Smooth muscle cell (in vitro differentiated cells): ENCODE data around the gene SIGLEC12. TPM values are rescaled to one million over a fixed set of nuclear protein-coding genes. Genes with fewer than 3 reads are reported as not detected.

Experiments
- DNase-seq: peaks from one replicate; lab custom pipeline; 2025; ENCODE audit not compliant: unreplicated experiment; lab: John Stamatoyannopoulos, UW
- H2AFZ ChIP-seq: fragments of 200-600 bp; sonication (generic); 2 replicates; pipeline ENCODE4 v1.6.0; 2016; ENCODE audit warnings: antibody characterized with exemption, low read depth, mild to moderate bottlenecking
- H3F3A ChIP-seq: fragments of 200-600 bp; sonication (generic); 2 replicates; pipeline ENCODE4 v1.6.0; 2017; ENCODE audit warnings: antibody characterized with exemption, low read depth
- H3K27ac ChIP-seq: fragments of 200-600 bp; sonication (generic); 2 replicates; pipeline ENCODE4 v1.5.1; 2016; ENCODE audit warnings: low read depth, mild to moderate bottlenecking
- H3K27me3 ChIP-seq: fragments of 200-600 bp; sonication (generic); 2 replicates; pipeline ENCODE4 v1.6.1; 2016; ENCODE audit warnings: low read depth, mild to moderate bottlenecking
- H3K36me3 ChIP-seq: fragments of 200-600 bp; sonication (generic); 2 replicates; pipeline ENCODE4 v1.5.1; 2016; ENCODE audit warnings: low read depth
- H3K4me1 ChIP-seq: fragments of 200-600 bp; sonication (generic); 2 replicates; pipeline ENCODE4 v1.5.1; 2016; ENCODE audit warnings: low read depth
- H3K4me2 ChIP-seq: fragments of 200-600 bp; sonication (generic); 2 replicates; pipeline ENCODE4 v1.6.0; 2016; ENCODE audit warnings: mild to moderate bottlenecking
- H3K4me3 ChIP-seq: fragments of 200-600 bp; sonication (generic); 2 replicates; pipeline ENCODE4 v1.5.1; 2016; ENCODE audit warnings: mild to moderate bottlenecking
- H3K79me2 ChIP-seq: fragments of 200-600 bp; sonication (generic); 2 replicates; pipeline ENCODE4 v1.6.0; 2016; ENCODE audit warnings: low read depth, mild to moderate bottlenecking
- H3K9ac ChIP-seq: fragments of 200-600 bp; sonication (generic); 2 replicates; pipeline ENCODE4 v1.6.0; 2016; ENCODE audit warnings: low read depth
- H3K9me3 ChIP-seq: fragments of 200-600 bp; sonication (generic); replicated peaks from 2 replicates; pipeline ENCODE4 v1.5.1; 2016; ENCODE audit warnings: low read depth
- H4K20me1 ChIP-seq: fragments of 200-600 bp; sonication (generic); 2 replicates; pipeline ENCODE4 v1.6.0; 2016; ENCODE audit warnings: low read depth
- WGBS: methylation state at CpG from one replicate; pipeline ENCODE4 v1.1.7; 2016; ENCODE audit warnings: low lambda C conversion rate; 5-methylcytosine and 5-hydroxymethylcytosine counted together
- polyA plus RNA-seq: library from polyadenylated mRNA; unstranded; fragments of >200 nt; fragmentation: Nextera tagmentation; extraction: Ambion mirVana; gene quantifications from 2 replicates; pipeline ENCODE4 v1.2.1, GENCODE V29; 2016
- total RNA-seq: library from RNA; depleted of rRNA; stranded (reverse); fragments of >200 nt; gene quantifications from 2 replicates; pipeline ENCODE4 v1.2.3, GENCODE V29; 2014
- TF ChIP-seq, protein P1 (sequence below): fragments of 200-600 bp; sonication (generic); IDR thresholded peaks from 2 replicates; pipeline ENCODE4 v1.5.1; 2017; ENCODE audit warnings: borderline replicate concordance, mild to moderate bottlenecking, antibody characterized with exemption; ENCODE audit not compliant: insufficient read depth, poor library complexity, severe bottlenecking

The SIGLEC12 gene
- total and polyA plus RNA-seq, 2 experiments from 2014 or later, result not detected

DNA sequence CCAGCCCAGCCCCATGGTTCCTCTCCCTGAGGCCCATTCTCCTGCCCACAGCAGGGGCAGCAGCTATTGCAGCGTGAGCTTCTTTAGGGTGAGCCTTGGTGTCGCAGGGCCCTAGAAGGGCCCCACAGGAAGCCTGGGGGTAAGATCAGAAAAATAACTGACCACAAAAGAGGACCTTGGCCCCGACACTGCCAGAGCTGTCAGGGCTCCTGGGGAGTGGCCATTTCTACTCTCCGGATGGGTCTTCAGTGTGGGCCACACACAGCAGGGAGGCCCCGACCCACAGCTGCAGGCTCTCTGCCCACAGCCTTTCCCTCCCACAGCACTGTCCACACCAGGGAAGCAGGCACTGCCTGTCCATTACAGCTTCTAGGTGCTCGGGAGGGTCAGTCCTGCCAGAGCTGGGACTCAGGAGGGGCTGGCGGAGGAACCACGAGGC, 39.9 kb downstream of the SIGLEC12 start:
- WGBS, result 78% methylated on average over 8 of the region's 8 CpGs
- Histone ChIP-seq H3K9ac (no peak overlapping the region), H3K9me3 (no peaks in the 10 kb centered on the region), H3K27me3 (no peaks in the 10 kb centered on the region), H3K4me1 (no peaks in the 10 kb centered on the region), H2AFZ (no peak overlapping the region), H3F3A (no peaks in the 10 kb centered on the region), H4K20me1 (no peaks in the 10 kb centered on the region), H3K36me3 (no peaks in the 10 kb centered on the region), H3K4me2 (no peak overlapping the region), H3K4me3 (no peak overlapping the region), H3K79me2 (no peaks in the 10 kb centered on the region), H3K27ac (no peak overlapping the region)
- DNase-seq, result no peak
- TF ChIP-seq, protein P1, sequence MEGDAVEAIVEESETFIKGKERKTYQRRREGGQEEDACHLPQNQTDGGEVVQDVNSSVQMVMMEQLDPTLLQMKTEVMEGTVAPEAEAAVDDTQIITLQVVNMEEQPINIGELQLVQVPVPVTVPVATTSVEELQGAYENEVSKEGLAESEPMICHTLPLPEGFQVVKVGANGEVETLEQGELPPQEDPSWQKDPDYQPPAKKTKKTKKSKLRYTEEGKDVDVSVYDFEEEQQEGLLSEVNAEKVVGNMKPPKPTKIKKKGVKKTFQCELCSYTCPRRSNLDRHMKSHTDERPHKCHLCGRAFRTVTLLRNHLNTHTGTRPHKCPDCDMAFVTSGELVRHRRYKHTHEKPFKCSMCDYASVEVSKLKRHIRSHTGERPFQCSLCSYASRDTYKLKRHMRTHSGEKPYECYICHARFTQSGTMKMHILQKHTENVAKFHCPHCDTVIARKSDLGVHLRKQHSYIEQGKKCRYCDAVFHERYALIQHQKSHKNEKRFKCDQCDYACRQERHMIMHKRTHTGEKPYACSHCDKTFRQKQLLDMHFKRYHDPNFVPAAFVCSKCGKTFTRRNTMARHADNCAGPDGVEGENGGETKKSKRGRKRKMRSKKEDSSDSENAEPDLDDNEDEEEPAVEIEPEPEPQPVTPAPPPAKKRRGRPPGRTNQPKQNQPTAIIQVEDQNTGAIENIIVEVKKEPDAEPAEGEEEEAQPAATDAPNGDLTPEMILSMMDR, result no peak

DNA sequence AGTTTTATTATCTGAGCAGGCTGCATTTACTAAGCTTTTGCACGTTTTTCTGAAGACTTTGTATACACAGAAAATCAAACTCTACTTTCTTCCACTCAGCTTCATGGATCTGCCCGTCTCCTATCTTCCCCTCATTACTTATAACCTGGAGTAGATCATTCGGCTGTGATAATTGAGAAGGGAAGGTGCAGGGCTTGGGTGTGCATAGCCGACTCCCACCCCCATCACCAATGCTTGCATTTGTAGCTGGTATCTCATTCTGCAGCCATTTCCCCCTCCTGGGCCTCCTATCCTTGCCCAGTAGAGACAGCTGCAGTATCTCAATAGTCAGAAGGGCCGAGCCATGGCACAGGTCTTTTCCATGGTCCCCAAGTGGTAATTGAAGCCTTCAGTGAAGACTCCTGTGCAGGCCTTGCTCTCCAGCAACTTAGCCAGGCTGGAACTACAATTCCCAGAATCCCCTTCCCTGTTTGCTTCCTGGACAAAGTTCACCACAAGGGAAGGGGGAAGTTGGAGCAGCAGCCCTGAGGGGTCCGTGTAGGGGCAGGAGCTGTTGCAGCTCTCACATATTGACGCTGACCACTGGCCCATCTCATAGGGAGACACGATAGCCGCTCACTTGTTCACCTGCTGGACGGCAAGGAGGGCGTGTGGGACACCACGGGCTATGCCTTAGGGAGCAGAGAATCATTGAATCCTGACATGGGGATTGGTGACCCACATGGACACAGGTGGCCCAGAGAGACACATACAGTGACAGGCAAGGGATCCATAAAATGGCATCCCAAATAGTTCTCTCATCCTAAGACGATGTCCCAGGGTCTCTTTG, 41.2 kb downstream of the SIGLEC12 start:
- Histone ChIP-seq H3K9ac (no peak overlapping the region), H3K9me3 (no peaks in the 10 kb centered on the region), H3K4me2 (no peak overlapping the region), H3K27ac (no peak overlapping the region), H3K4me3 (no peak overlapping the region), H3K27me3 (no peaks in the 10 kb centered on the region), H3K4me1 (no peaks in the 10 kb centered on the region), H3K79me2 (no peaks in the 10 kb centered on the region), H2AFZ (no peak overlapping the region), H3F3A (no peaks in the 10 kb centered on the region), H4K20me1 (no peaks in the 10 kb centered on the region), H3K36me3 (no peaks in the 10 kb centered on the region)
- 70% methylated on average over 13 of the region's 13 CpGs for WGBS
- TF ChIP-seq, protein P1, result no peak
- DNase-seq, result no peak

DNA sequence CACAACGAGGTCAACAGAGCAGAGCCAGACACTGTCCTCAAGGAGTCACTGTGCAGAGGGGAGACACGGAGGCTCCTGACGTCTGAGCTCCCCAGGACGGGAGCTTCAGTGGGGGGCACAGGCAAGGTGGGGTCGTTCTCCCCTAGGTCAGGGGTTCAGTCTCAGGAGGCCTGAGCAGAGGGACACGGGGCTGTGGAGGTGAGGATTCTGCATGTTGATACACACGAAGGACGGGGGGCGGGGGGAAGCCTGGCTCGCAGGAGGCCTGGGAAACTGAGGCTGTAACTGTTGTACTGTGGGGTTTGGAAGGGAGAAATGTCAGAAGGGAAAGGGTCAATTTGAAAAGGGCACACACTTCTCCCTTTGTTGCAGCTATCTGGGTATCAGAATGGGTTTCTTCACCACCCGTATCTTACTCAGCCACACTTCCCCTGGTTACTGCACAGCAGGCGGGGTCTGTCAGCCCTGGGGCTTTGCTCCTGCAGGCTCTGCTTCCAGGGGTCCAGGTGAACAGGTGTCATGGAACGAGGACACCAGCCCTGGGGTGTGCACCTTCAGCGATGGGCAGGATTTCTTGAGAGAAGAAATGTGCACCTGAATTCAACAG, 42.6 kb downstream of the SIGLEC12 start:
- no peaks in the 10 kb centered on the region for H3K27me3 ChIP-seq
- no peaks in the 10 kb centered on the region for H3K9me3 ChIP-seq
- H3K27ac ChIP-seq, result no peak overlapping the region
- H4K20me1 ChIP-seq, result no peaks in the 10 kb centered on the region
- no peak for DNase-seq
- no peak overlapping the region for H3K4me2 ChIP-seq
- H3F3A ChIP-seq, result no peaks in the 10 kb centered on the region
- TF ChIP-seq, protein P1, result no peak
- H2AFZ ChIP-seq, result no peak overlapping the region
- no peaks in the 10 kb centered on the region for H3K79me2 ChIP-seq
- H3K4me3 ChIP-seq, result no peak overlapping the region
- no peaks in the 10 kb centered on the region for H3K36me3 ChIP-seq
- H3K9ac ChIP-seq, result no peak overlapping the region
- no peaks in the 10 kb centered on the region for H3K4me1 ChIP-seq
- 81% methylated on average over 14 of the region's 14 CpGs for WGBS
